ENCODE measurements around the gene SYT11. TPM values are rescaled to one million over a fixed set of nuclear protein-coding genes. Genes with fewer than 3 reads are reported as not detected.

The SYT11 gene, protein sequence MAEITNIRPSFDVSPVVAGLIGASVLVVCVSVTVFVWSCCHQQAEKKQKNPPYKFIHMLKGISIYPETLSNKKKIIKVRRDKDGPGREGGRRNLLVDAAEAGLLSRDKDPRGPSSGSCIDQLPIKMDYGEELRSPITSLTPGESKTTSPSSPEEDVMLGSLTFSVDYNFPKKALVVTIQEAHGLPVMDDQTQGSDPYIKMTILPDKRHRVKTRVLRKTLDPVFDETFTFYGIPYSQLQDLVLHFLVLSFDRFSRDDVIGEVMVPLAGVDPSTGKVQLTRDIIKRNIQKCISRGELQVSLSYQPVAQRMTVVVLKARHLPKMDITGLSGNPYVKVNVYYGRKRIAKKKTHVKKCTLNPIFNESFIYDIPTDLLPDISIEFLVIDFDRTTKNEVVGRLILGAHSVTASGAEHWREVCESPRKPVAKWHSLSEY
- total RNA-seq (10 to 100 TPM; 17.7 to 18.2 TPM), polyA plus RNA-seq (10 to 100 TPM; 10.7 to 15.8 TPM)

DNA sequence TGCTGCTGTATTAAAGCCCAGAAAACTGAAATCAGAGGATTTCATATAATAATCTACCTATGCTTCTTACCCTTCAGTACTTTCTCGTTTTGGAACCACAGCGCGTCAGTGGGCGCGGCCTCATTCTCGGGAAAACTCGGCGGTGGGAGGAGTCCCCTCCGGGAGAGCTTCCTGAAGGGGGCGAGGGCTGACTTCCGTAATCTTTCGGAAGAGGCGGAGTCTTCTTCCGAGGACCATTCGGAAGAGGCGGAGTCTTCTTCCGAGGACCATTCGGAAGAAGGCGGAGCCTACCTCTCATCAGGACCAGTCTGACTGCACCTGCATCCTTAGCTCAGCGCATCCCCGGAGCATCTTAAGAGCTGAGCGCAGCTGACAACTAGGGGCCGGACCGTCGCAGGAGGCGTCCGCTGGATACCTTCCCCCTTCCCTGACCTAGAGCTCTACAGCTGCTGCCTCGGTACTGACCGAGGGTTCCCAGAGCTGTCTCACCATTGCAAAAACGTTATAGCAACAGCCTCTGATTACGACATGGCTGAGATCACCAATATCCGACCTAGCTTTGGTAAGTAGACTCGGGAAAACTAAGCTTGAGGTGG is at the start of gene SYT11:
SYT11 (plus strand) TSS at position 334 of the 596 bp plus-strand sequence; CDS start at position 529, 195 bp downstream.
- Mint-ChIP-seq H3K27ac (peak within 1 kb of the TSS; percentile 88 to 100 (median 96)), H3K4me3 (peak within 1 kb of the TSS; percentile 88 to 99 (median 90)), H3K27me3 (no peaks in the 10 kb centered on the region), H3K36me3 (peaks cover 5 to 17% of the 10 kb centered on the region in 2 donors), H3K9me3 (no peaks in the 10 kb centered on the region), H3K4me1 (peaks cover 18 to 53% (median 33%) of the 10 kb centered on the region in 4 donors)
- peak within 1 kb of the TSS; percentile 36 to 68 for H3K4me3 ChIP-seq (ENCODE audit: low read length in 2 of 2)
- no peaks in the 10 kb centered on the region for H3K27me3 ChIP-seq (ENCODE audit: insufficient read depth, low read length)
- peaks cover 4% of the 10 kb centered on the region for H3K36me3 ChIP-seq (ENCODE audit: insufficient read depth, low read length)
- POLR2A ChIA-PET (ENCODE audit: partially characterized antibody) = interaction anchor here (0.6 to 2.6 kb wide), 16 partner anchors 9 to 586 kb away, joined by 3 to 17 read pairs (median 4); partner anchors contain the start of genes ARHGEF2, ASH1L, CLK2 and KHDC4
- no peaks in the 10 kb centered on the region for H3K9me3 ChIP-seq (ENCODE audit: control insufficient read depth in 1 of 2, low read length in 2 of 2)
- CTCF ChIA-PET (ENCODE audit: partially characterized antibody) = interaction anchor here (0.9 to 1.0 kb wide), 2 partner anchors 10 to 13 kb away, joined by 3 read pairs; no protein-coding TSS in a partner anchor
- peaks cover 48% of the 10 kb centered on the region for H3K4me1 ChIP-seq (ENCODE audit: insufficient read depth, low read length)
- H3K27ac ChIP-seq (ENCODE audit: low read depth, low read length) = peak within 1 kb of the TSS; percentile 73
- DNase-seq = peak; percentile 88 to 94 (median 91)
- intact Hi-C loops (cut with micrococcal nuclease) = loop anchor here (1.0 to 5.0 kb wide), 2 partner anchors 52 to 118 kb away; partner anchors contain the start of genes ARHGEF2 and RIT1

DNA sequence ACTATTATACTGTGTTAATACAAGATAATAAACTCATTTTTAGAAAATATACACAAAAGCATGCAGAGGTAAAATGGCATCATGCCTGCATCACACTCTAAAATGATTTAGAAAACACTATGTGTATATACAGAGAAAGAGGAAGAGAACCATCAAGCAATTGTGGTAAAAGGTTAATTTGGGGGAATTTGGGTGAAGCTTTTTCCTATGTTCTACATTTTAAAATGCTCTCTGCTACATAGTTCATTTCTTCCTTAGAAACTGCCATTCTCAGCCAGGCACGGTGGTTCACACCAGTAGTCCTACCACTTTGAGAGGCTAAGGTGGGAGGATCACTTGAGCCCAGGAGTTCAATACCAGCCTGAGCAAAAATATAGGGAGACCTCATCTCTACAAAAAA is 46.5 kb upstream of the SYT11 start:
- ChIA-PET POLR2A (ENCODE audit: partially characterized antibody) (no interaction called here), CTCF (ENCODE audit: partially characterized antibody) (no interaction called here)
- DNase-seq = no peak
- Mint-ChIP-seq H3K27me3 (no peaks in the 10 kb centered on the region), H3K4me1 (peaks cover 3 to 11% (median 5%) of the 10 kb centered on the region in 4 donors), H3K9me3 (no peaks in the 10 kb centered on the region), H3K27ac (peak overlapping the region in 1 of 7 donors; percentile 42), H3K4me3 (no peak overlapping the region), H3K36me3 (peaks cover 37 to 59% of the 10 kb centered on the region in 2 donors)
- Histone ChIP-seq H3K27me3 (ENCODE audit: insufficient read depth, low read length) (no peaks in the 10 kb centered on the region), H3K4me1 (ENCODE audit: insufficient read depth, low read length) (peaks cover 8% of the 10 kb centered on the region), H3K36me3 (ENCODE audit: insufficient read depth, low read length) (peaks cover 34% of the 10 kb centered on the region), H3K9me3 (ENCODE audit: control insufficient read depth in 1 of 2, low read length in 2 of 2) (no peaks in the 10 kb centered on the region), H3K27ac (ENCODE audit: low read depth, low read length) (no peak overlapping the region), H3K4me3 (ENCODE audit: low read length in 2 of 2) (no peak overlapping the region)
- intact Hi-C loops (cut with micrococcal nuclease) = no loop called here

DNA sequence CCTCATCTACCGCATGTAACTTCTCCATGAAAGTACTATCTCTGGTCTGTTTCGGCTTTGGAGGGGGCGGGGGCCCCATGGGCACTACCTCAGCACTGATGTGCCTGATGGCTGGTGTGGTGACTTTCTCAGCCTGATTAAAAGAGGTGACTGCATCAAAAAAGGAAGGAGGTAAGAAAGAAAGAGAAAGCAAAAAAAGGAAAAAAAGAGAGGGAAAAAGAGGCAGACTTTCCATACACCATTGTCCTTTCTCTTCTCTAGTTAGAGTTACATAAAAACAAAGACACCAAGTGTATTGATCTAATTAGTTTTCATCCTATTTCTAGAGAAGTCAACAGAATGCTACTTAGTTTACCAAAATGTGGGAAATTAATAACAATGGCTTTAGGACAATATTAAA is 45.7 kb upstream of the SYT11 start:
- DNase-seq = no peak
- ChIA-PET POLR2A (ENCODE audit: partially characterized antibody) (no interaction called here), CTCF (ENCODE audit: partially characterized antibody) (no interaction called here)
- no peak overlapping the region for H3K27ac ChIP-seq (ENCODE audit: low read depth, low read length)
- Mint-ChIP-seq H3K36me3 (peaks cover 39 to 61% of the 10 kb centered on the region in 2 donors), H3K4me3 (no peak overlapping the region), H3K4me1 (peaks cover 0 to 11% (median 5%) of the 10 kb centered on the region in 4 donors), H3K9me3 (no peaks in the 10 kb centered on the region), H3K27ac (peak overlapping the region in 6 of 7 donors; percentile 5 to 50 (median 42)), H3K27me3 (no peaks in the 10 kb centered on the region)
- H3K9me3 ChIP-seq (ENCODE audit: control insufficient read depth in 1 of 2, low read length in 2 of 2) = no peaks in the 10 kb centered on the region
- intact Hi-C loops (cut with micrococcal nuclease) = no loop called here
- H3K36me3 ChIP-seq (ENCODE audit: insufficient read depth, low read length) = peaks cover 36% of the 10 kb centered on the region
- H3K4me3 ChIP-seq (ENCODE audit: low read length in 2 of 2) = no peak overlapping the region
- peaks cover 6% of the 10 kb centered on the region for H3K4me1 ChIP-seq (ENCODE audit: insufficient read depth, low read length)
- no peaks in the 10 kb centered on the region for H3K27me3 ChIP-seq (ENCODE audit: insufficient read depth, low read length)

DNA sequence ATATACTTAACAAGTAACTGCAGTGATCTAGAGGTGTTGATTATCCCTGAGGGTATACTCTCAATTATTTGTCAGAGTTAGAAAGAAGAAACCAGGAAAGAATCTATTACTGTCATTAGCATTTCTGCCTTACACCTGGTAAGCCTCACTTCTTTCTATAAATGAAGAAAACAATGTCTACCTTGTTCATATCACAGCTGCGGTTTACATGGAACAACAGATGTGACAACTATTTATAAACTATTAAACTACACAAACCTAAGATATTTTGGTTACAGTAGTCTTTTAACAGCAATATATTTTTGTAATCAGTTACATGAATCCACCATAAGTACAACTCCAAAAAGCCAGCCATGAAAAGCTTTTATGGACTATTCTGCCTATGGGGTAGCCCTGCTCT is 43.0 kb upstream of the SYT11 start:
- ChIA-PET POLR2A (ENCODE audit: partially characterized antibody) (no interaction called here), CTCF (ENCODE audit: partially characterized antibody) (no interaction called here)
- Mint-ChIP-seq H3K27ac (no peak overlapping the region), H3K36me3 (peaks cover 55 to 76% of the 10 kb centered on the region in 2 donors), H3K4me1 (peaks cover 0 to 4% (median 0%) of the 10 kb centered on the region in 4 donors), H3K9me3 (no peaks in the 10 kb centered on the region), H3K4me3 (no peak overlapping the region), H3K27me3 (no peaks in the 10 kb centered on the region)
- Histone ChIP-seq H3K27ac (ENCODE audit: low read depth, low read length) (no peak overlapping the region), H3K36me3 (ENCODE audit: insufficient read depth, low read length) (peaks cover 55% of the 10 kb centered on the region), H3K4me3 (ENCODE audit: low read length in 2 of 2) (no peak overlapping the region), H3K27me3 (ENCODE audit: insufficient read depth, low read length) (no peaks in the 10 kb centered on the region), H3K9me3 (ENCODE audit: control insufficient read depth in 1 of 2, low read length in 2 of 2) (no peaks in the 10 kb centered on the region), H3K4me1 (ENCODE audit: insufficient read depth, low read length) (no peaks in the 10 kb centered on the region)
- no peak for DNase-seq
- intact Hi-C loops (cut with micrococcal nuclease) = no loop called here

DNA sequence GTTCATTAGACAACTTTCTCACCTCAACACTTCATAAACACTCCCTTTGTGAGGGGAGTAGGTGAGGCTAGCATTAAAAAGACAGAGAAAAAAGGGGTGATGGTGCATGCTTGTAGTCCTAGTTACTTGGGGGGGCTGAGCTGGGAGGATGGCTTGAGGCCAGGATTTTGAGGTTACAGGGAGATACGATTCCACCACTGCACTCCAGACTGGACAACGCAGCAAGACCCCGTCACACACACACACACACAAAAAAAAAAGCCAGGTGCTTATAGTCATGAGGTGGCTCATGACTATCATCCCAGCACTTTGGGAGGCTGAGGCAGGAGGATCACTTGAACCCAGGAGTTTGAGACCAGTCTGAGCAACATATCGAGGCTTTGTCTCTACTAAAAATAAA is 31.9 kb upstream of the SYT11 start:
- Mint-ChIP-seq H3K4me1 (peaks cover 0 to 8% (median 6%) of the 10 kb centered on the region in 4 donors), H3K4me3 (no peak overlapping the region), H3K36me3 (peaks cover 34 to 37% of the 10 kb centered on the region in 2 donors), H3K9me3 (no peaks in the 10 kb centered on the region), H3K27me3 (no peaks in the 10 kb centered on the region), H3K27ac (peak overlapping the region in 2 of 7 donors; percentile 62 to 78)
- H3K27me3 ChIP-seq (ENCODE audit: insufficient read depth, low read length) = no peaks in the 10 kb centered on the region
- H3K36me3 ChIP-seq (ENCODE audit: insufficient read depth, low read length) = peaks cover 8% of the 10 kb centered on the region
- H3K4me3 ChIP-seq (ENCODE audit: low read length in 2 of 2) = no peak overlapping the region
- no peaks in the 10 kb centered on the region for H3K9me3 ChIP-seq (ENCODE audit: control insufficient read depth in 1 of 2, low read length in 2 of 2)
- CTCF ChIA-PET (ENCODE audit: partially characterized antibody) = no interaction called here
- no peak overlapping the region for H3K27ac ChIP-seq (ENCODE audit: low read depth, low read length)
- POLR2A ChIA-PET (ENCODE audit: partially characterized antibody) = no interaction called here
- no peaks in the 10 kb centered on the region for H3K4me1 ChIP-seq (ENCODE audit: insufficient read depth, low read length)
- no peak for DNase-seq
- intact Hi-C loops (cut with micrococcal nuclease) = no loop called here

DNA sequence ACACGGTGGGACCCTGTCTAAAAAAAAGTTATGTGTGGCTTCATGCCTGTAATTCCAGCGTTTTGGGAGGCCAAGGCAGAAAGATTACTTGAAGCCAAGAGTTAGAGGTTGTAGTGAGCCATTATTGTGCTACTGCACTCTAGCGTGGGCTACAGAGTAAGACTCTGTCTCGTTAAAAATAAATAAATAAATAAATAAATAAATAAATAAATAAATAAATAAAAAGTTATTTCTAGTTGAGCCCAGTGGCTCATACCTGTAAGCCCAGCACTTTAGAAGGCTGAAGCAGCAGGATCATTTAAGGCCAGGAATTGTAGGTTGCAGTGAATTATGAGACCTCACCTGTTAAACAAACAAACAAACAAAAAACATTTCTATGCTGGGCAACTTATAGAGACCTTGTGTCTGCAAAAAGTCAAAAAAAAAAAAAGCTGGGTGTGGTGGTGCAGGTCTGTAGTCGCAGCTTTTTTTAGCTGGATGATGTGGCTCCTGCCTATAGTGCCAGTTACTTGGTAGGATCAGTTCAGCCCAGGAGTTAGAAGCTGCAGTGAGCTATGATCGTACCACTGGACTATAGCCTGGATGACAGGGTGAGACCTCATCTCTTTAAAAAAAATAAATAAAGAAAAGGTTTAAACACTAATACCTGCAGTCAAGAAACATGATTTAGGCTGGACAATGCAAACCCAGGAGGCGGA is 27.9 kb upstream of the SYT11 start:
- Histone ChIP-seq H3K4me3 (ENCODE audit: low read length in 2 of 2) (no peak overlapping the region), H3K9me3 (ENCODE audit: control insufficient read depth in 1 of 2, low read length in 2 of 2) (no peaks in the 10 kb centered on the region), H3K27ac (ENCODE audit: low read depth, low read length) (no peak overlapping the region), H3K36me3 (ENCODE audit: insufficient read depth, low read length) (no peaks in the 10 kb centered on the region), H3K27me3 (ENCODE audit: insufficient read depth, low read length) (no peaks in the 10 kb centered on the region), H3K4me1 (ENCODE audit: insufficient read depth, low read length) (peaks cover under 1% of the 10 kb centered on the region)
- CTCF ChIA-PET (ENCODE audit: partially characterized antibody) = interaction anchor here (0.7 kb wide), 1 partner anchor 48 kb away, joined by 3 read pairs; no protein-coding TSS in a partner anchor
- POLR2A ChIA-PET (ENCODE audit: partially characterized antibody) = no interaction called here
- peaks cover 21 to 28% of the 10 kb centered on the region in 2 donors for H3K36me3 Mint-ChIP-seq
- intact Hi-C loops (cut with micrococcal nuclease) = no loop called here
- no peaks in the 10 kb centered on the region for H3K27me3 Mint-ChIP-seq
- H3K27ac Mint-ChIP-seq = peak overlapping the region in 2 of 7 donors; percentile 37 to 63
- DNase-seq = no peak
- no peak overlapping the region for H3K4me3 Mint-ChIP-seq
- H3K9me3 Mint-ChIP-seq = no peaks in the 10 kb centered on the region
- H3K4me1 Mint-ChIP-seq = peaks cover 17 to 25% (median 19%) of the 10 kb centered on the region in 4 donors
